GM23338 (cell line): ENCODE results near the gene FHIP1B. TPM values are rescaled to one million over a fixed set of nuclear protein-coding genes. Genes with fewer than 3 reads are reported as not detected.

Experiments used
- ATAC-seq: fragments of 200-7000 bp; cut with Tn5 transposase; 3 replicates; pipeline ENCODE4 v1.9.1; 2020
- DNase-seq: peaks from one replicate; pipeline ENCODE4 v3.0.0-alpha.2; 2015; ENCODE audit warnings: low spot score
- H2AFZ ChIP-seq: fragments of 200-600 bp; sonication (generic); 2 replicates; pipeline ENCODE4 v1.8.0; 2016; ENCODE audit warnings: antibody characterized with exemption, mild to moderate bottlenecking, moderate library complexity
- H3F3A ChIP-seq: fragments of 200-600 bp; sonication (generic); replicated peaks from 2 replicates; pipeline ENCODE4 v1.8.0; 2017; ENCODE audit warnings: antibody characterized with exemption, mixed run types, low read depth
- H3K27ac ChIP-seq: fragments of 200-600 bp; sonication (generic); 2 replicates; pipeline ENCODE4 v1.6.1; 2016; ENCODE audit warnings: low read depth
- H3K27me3 ChIP-seq: fragments of 200-600 bp; sonication (generic); 2 replicates; pipeline ENCODE4 v1.8.0; 2016; ENCODE audit warnings: mild to moderate bottlenecking, mixed run types, moderate library complexity; ENCODE audit not compliant: insufficient read depth
- H3K36me3 ChIP-seq: fragments of 200-600 bp; sonication (generic); 2 replicates; pipeline ENCODE4 v1.8.0; 2016; ENCODE audit warnings: mild to moderate bottlenecking; ENCODE audit not compliant: insufficient read depth
- H3K4me1 ChIP-seq: fragments of 200-600 bp; sonication (generic); 2 replicates; pipeline ENCODE4 v1.8.0; 2016; ENCODE audit warnings: mild to moderate bottlenecking, moderate library complexity; ENCODE audit not compliant: insufficient read depth
- H3K4me2 ChIP-seq: fragments of 200-600 bp; sonication (generic); 2 replicates; pipeline ENCODE4 v1.7.1; 2017; ENCODE audit warnings: mixed run types
- H3K4me3 ChIP-seq: fragments of 200-600 bp; sonication (generic); 2 replicates; pipeline ENCODE4 v1.6.1; 2016; ENCODE audit warnings: mixed run types
- H3K79me2 ChIP-seq: fragments of 200-600 bp; sonication (generic); replicated peaks from 2 replicates; pipeline ENCODE4 v1.8.0; 2017; ENCODE audit warnings: mild to moderate bottlenecking; ENCODE audit not compliant: insufficient read depth
- H3K9me2 ChIP-seq: fragments of 200-600 bp; sonication (generic); 2 replicates; pipeline ENCODE4 v1.8.0; 2017; ENCODE audit not compliant: insufficient read depth
- H4K20me1 ChIP-seq: fragments of 200-600 bp; sonication (generic); replicated peaks from 2 replicates; pipeline ENCODE4 v1.8.0; 2017; ENCODE audit warnings: mild to moderate bottlenecking; ENCODE audit not compliant: insufficient read depth
- H3K27ac Mint-ChIP-seq: 2 replicates; pipeline ENCODE4 v1.8.0; 2020; ENCODE audit warnings: inconsistent platforms, mild to moderate bottlenecking, moderate library complexity, mixed read lengths
- H3K27me3 Mint-ChIP-seq: 3 replicates; pipeline ENCODE4 v1.8.0; 2022; ENCODE audit warnings: low read depth, mild to moderate bottlenecking, moderate library complexity, mixed read lengths, inconsistent platforms; ENCODE audit not compliant: insufficient read depth, poor library complexity
- H3K36me3 Mint-ChIP-seq: 3 replicates; pipeline ENCODE4 v1.8.0; 2021; ENCODE audit warnings: low read depth, mild to moderate bottlenecking, inconsistent platforms, moderate library complexity, mixed read lengths
- H3K4me1 Mint-ChIP-seq: 3 replicates; pipeline ENCODE4 v1.8.0; 2020; ENCODE audit warnings: mild to moderate bottlenecking, inconsistent platforms, mixed read lengths
- H3K4me3 Mint-ChIP-seq: 3 replicates; pipeline ENCODE4 v1.8.0; 2021; ENCODE audit warnings: moderate library complexity, mild to moderate bottlenecking, inconsistent platforms, mixed read lengths
- H3K9me3 Mint-ChIP-seq: 3 replicates; pipeline ENCODE4 v1.8.0; 2020; ENCODE audit warnings: moderate library complexity, mild to moderate bottlenecking, inconsistent platforms, mixed read lengths
- CREB1 ChIP-seq: fragments of 250-450 bp; sonication (Bioruptor Pico); IDR thresholded peaks from 2 replicates; pipeline ENCODE4 v1.5.0; 2020; ENCODE audit warnings: low read depth, mild to moderate bottlenecking, moderate library complexity
- ETS1 ChIP-seq: IDR thresholded peaks from 2 replicates; pipeline ENCODE4 v1.6.1; 2016; ENCODE audit warnings: antibody characterized with exemption
- EZH2 ChIP-seq: fragments of 200-600 bp; sonication (generic); IDR thresholded peaks from one replicate; pipeline ENCODE4 v1.8.0; 2017; ENCODE audit warnings: antibody characterized with exemption, mild to moderate bottlenecking, low read depth; ENCODE audit not compliant: unreplicated experiment
- EZH2phosphoT487 ChIP-seq: fragments of 200-600 bp; sonication (generic); IDR thresholded peaks from one replicate; pipeline ENCODE4 v1.8.1; 2018; ENCODE audit warnings: antibody characterized with exemption; ENCODE audit not compliant: unreplicated experiment
- JUNB ChIP-seq: IDR thresholded peaks from one replicate; pipeline ENCODE4 v1.6.1; 2016; ENCODE audit warnings: antibody characterized with exemption; ENCODE audit not compliant: unreplicated experiment
- NANOG ChIP-seq: IDR thresholded peaks from 2 replicates; pipeline ENCODE4 v1.6.1; 2016; ENCODE audit warnings: antibody characterized with exemption, borderline replicate concordance
- POLR2AphosphoS5 ChIP-seq: IDR thresholded peaks from 2 replicates; pipeline ENCODE4 v1.6.1; 2016; ENCODE audit warnings: antibody characterized with exemption, low read depth
- STAT1 ChIP-seq: IDR thresholded peaks from one replicate; pipeline ENCODE4 v1.6.1; 2016; ENCODE audit warnings: antibody characterized with exemption; ENCODE audit not compliant: unreplicated experiment
- ZNF114 ChIP-seq: fragments of 250-450 bp; sonication (Bioruptor Pico); IDR thresholded peaks from 2 replicates; pipeline ENCODE4 v1.5.0; 2020; ENCODE audit warnings: mild to moderate bottlenecking, moderate library complexity
- ZNF331 ChIP-seq: fragments of 250-450 bp; sonication (Bioruptor Pico); IDR thresholded peaks from 2 replicates; pipeline ENCODE4 v1.5.0; 2020; ENCODE audit warnings: low read depth, mild to moderate bottlenecking, moderate library complexity
- long read RNA-seq: library from polyadenylated mRNA; unstranded; transcript quantifications from one replicate; pipeline ENCODE4 v2.0.0, GENCODE V29; 2020; ENCODE audit not compliant: unreplicated experiment
- polyA plus RNA-seq: library from polyadenylated mRNA; unstranded; fragments of >200 nt; fragmentation: Nextera tagmentation; extraction: Ambion mirVana; gene quantifications from 2 replicates; pipeline ENCODE4 v1.2.1, GENCODE V29; 2016
- total RNA-seq: library from RNA; depleted of rRNA; stranded (reverse); fragments of >200 nt; shearing (Covaris generic); gene quantifications from 2 replicates; pipeline ENCODE4 v1.2.3, GENCODE V29; 2014; rRNA removed
- TF ChIP-seq, protein P1 (sequence below): fragments of 250-450 bp; sonication (Bioruptor Pico); IDR thresholded peaks from 2 replicates; pipeline ENCODE4 v1.5.0; 2020; ENCODE audit warnings: mild to moderate bottlenecking, moderate library complexity

FHIP1B gene
- 20.0 and 34.5 TPM in 2 replicates for total RNA-seq
- 10.3 TPM in 2 replicates for polyA plus RNA-seq
- long read RNA-seq, partial matches to known transcripts, result 0 of 1 reads
- long read RNA-seq, other reads (novel, unspliced or antisense), result 1 of 1 reads

GRCh38 chr11:6234387-6235107 is at the start of gene FHIP1B:
TSS of gene FHIP1B (minus strand) at chr11:6234636. CDS start at chr11:6224516, 10,120 bp downstream.
- peak within 1 kb of the TSS; percentile 98 for H3K4me2 ChIP-seq
- peak; percentile 82 for TF ChIP-seq POLR2AphosphoS5
- 0 out of 2 replicates have a peak, but pooled peaks have one; percentile 22 for TF ChIP-seq ETS1
- no peak for TF ChIP-seq EZH2
- TF ChIP-seq STAT1, result no peak
- peak; percentile 69; the same call in 1 of the 2 replicates for TF ChIP-seq CREB1 (CRISPR knock-in tag)
- no peak for TF ChIP-seq ZNF114 (CRISPR knock-in tag)

DNA sequence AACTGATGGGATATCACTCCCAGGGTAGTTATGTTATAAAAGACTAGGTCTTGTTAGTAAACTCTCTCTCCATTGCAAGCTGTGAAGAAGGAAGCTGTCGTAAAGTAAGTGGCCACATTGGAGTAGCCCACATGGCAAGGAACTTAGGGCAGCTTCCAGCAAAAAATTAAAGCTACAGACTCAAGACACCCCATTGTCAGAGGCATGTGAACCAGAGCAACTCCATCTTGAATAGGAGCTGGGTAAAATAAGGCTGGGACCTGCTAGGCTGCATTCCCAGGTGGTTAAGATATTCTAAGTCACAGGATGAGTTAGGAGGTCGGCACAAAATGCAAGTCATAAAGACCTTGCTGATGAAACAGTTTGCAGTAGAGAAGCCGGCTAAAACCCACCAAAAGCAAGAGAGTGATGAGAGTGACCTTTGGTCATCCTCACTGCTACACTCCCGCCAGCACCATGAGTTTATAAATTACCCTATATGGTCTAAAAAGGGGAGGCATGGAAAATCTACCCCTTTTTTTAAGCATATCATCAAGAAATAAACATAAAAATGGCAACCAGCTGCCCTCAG is 49.1 kb upstream of the FHIP1B start:
- Mint-ChIP-seq H3K27ac (no peak overlapping the region), H3K27me3 (peaks cover 30% of the 10 kb centered on the region), H3K36me3 (no peaks in the 10 kb centered on the region), H3K9me3 (no peaks in the 10 kb centered on the region), H3K4me3 (no peak overlapping the region), H3K4me1 (peaks cover 15% of the 10 kb centered on the region)
- Histone ChIP-seq H3K79me2 (no peaks in the 10 kb centered on the region), H3K4me1 (peaks cover 10% of the 10 kb centered on the region), H3K4me3 (no peak overlapping the region), H3F3A (no peaks in the 10 kb centered on the region), H4K20me1 (no peaks in the 10 kb centered on the region), H3K9me2 (no peaks in the 10 kb centered on the region), H3K4me2 (no peak overlapping the region), H3K36me3 (no peaks in the 10 kb centered on the region), H3K27ac (no peak overlapping the region), H2AFZ (no peak overlapping the region), H3K27me3 (peaks cover 95% of the 10 kb centered on the region)
- DNase-seq (no peak), ATAC-seq (no peak)
- no peak for TF ChIP-seq NANOG
- TF ChIP-seq ETS1, result no peak
- TF ChIP-seq POLR2AphosphoS5, result no peak
- TF ChIP-seq EZH2phosphoT487, result no peak
- TF ChIP-seq JUNB, result no peak
- TF ChIP-seq ZNF114 (CRISPR knock-in tag), result no peak
- TF ChIP-seq CREB1 (CRISPR knock-in tag), result no peak
- TF ChIP-seq STAT1, result no peak
- TF ChIP-seq, protein P1, sequence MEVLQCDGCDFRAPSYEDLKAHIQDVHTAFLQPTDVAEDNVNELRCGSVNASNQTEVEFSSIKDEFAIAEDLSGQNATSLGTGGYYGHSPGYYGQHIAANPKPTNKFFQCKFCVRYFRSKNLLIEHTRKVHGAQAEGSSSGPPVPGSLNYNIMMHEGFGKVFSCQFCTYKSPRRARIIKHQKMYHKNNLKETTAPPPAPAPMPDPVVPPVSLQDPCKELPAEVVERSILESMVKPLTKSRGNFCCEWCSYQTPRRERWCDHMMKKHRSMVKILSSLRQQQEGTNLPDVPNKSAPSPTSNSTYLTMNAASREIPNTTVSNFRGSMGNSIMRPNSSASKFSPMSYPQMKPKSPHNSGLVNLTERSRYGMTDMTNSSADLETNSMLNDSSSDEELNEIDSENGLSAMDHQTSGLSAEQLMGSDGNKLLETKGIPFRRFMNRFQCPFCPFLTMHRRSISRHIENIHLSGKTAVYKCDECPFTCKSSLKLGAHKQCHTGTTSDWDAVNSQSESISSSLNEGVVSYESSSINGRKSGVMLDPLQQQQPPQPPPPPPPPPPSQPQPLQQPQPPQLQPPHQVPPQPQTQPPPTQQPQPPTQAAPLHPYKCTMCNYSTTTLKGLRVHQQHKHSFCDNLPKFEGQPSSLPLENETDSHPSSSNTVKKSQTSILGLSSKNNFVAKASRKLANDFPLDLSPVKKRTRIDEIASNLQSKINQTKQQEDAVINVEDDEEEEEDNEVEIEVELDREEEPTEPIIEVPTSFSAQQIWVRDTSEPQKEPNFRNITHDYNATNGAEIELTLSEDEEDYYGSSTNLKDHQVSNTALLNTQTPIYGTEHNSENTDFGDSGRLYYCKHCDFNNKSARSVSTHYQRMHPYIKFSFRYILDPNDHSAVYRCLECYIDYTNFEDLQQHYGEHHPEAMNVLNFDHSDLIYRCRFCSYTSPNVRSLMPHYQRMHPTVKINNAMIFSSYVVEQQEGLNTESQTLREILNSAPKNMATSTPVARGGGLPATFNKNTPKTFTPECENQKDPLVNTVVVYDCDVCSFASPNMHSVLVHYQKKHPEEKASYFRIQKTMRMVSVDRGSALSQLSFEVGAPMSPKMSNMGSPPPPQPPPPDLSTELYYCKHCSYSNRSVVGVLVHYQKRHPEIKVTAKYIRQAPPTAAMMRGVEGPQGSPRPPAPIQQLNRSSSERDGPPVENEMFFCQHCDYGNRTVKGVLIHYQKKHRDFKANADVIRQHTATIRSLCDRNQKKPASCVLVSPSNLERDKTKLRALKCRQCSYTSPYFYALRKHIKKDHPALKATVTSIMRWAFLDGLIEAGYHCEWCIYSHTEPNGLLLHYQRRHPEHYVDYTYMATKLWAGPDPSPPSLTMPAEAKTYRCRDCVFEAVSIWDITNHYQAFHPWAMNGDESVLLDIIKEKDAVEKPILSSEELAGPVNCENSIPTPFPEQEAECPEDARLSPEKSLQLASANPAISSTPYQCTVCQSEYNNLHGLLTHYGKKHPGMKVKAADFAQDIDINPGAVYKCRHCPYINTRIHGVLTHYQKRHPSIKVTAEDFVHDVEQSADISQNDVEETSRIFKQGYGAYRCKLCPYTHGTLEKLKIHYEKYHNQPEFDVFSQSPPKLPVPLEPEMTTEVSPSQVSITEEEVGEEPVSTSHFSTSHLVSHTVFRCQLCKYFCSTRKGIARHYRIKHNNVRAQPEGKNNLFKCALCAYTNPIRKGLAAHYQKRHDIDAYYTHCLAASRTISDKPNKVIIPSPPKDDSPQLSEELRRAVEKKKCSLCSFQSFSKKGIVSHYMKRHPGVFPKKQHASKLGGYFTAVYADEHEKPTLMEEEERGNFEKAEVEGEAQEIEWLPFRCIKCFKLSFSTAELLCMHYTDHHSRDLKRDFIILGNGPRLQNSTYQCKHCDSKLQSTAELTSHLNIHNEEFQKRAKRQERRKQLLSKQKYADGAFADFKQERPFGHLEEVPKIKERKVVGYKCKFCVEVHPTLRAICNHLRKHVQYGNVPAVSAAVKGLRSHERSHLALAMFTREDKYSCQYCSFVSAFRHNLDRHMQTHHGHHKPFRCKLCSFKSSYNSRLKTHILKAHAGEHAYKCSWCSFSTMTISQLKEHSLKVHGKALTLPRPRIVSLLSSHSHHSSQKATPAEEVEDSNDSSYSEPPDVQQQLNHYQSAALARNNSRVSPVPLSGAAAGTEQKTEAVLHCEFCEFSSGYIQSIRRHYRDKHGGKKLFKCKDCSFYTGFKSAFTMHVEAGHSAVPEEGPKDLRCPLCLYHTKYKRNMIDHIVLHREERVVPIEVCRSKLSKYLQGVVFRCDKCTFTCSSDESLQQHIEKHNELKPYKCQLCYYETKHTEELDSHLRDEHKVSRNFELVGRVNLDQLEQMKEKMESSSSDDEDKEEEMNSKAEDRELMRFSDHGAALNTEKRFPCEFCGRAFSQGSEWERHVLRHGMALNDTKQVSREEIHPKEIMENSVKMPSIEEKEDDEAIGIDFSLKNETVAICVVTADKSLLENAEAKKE (CRISPR knock-in tag), result no peak
- no peak for TF ChIP-seq ZNF331

More at GRCh38 chr11:6234387-6235107, at the start of gene FHIP1B:
- DNase-seq (peak; percentile 100), ATAC-seq (peak; percentile 93)
- Histone ChIP-seq H2AFZ (peak within 1 kb of the TSS; percentile 92), H3K4me1 (peaks cover 3% of the 10 kb centered on the region), H3K27ac (peak within 1 kb of the TSS; percentile 55; the same call in 1 of the 2 replicates), H3F3A (no peaks in the 10 kb centered on the region), H3K36me3 (no peaks in the 10 kb centered on the region), H3K79me2 (peaks cover 37% of the 10 kb centered on the region), H3K4me3 (peak within 1 kb of the TSS; percentile 94), H3K9me2 (no peaks in the 10 kb centered on the region), H3K27me3 (no peaks in the 10 kb centered on the region), H4K20me1 (peaks cover 20% of the 10 kb centered on the region)
- peaks cover 6% of the 10 kb centered on the region for H3K27me3 Mint-ChIP-seq
- no peaks in the 10 kb centered on the region for H3K9me3 Mint-ChIP-seq
- H3K4me3 Mint-ChIP-seq, result peak within 1 kb of the TSS; percentile 99
- peaks cover 12% of the 10 kb centered on the region for H3K4me1 Mint-ChIP-seq
- no peaks in the 10 kb centered on the region for H3K36me3 Mint-ChIP-seq
- H3K27ac Mint-ChIP-seq, result peak within 1 kb of the TSS; percentile 97
